Common myeloid progenitor, CD34-positive (primary cell): ENCODE measurements around the gene SEPTIN5.

Source experiments
- CTCF ChIA-PET: fragments of 350-600 bp; sonication (Branson Sonifier 250); formaldehyde crosslinking; loops from one replicate; lab custom pipeline; 2021; ENCODE audit warnings: antibody characterized with exemption; lab: Charles Lee
- POLR2A ChIA-PET: fragments of 350-600 bp; sonication (Branson Sonifier 250); formaldehyde crosslinking; loops from one replicate; lab custom pipeline; 2021; ENCODE audit warnings: antibody characterized with exemption; lab: Charles Lee
- DNase-seq, 3 donors: peaks; one replicate each; pipeline versions ENCODE4 v3.0.0 to v3.0.0-alpha.2; 2013
- H3K27ac ChIP-seq, 2 experiments: 1 replicate in 1 of 2; 2 replicates in 1 of 2; pipeline ENCODE4 v1.7.0; 2013; ENCODE audit warnings: inconsistent platforms in 2 of 2, low read length in 2 of 2, mild to moderate bottlenecking in 2 of 2, low read depth in 1 of 2, moderate library complexity in 1 of 2; ENCODE audit not compliant: severe bottlenecking in 2 of 2, insufficient read depth in 1 of 2, poor library complexity in 1 of 2
- H3K27me3 ChIP-seq, 5 experiments: replicated peaks in 2 of 5; 1 replicate in 3 of 5; 2 replicates in 2 of 5; pipeline versions ENCODE4 v1.6.1 to v1.7.0; 2013; ENCODE audit warnings: low read length in 4 of 5, mild to moderate bottlenecking in 2 of 5, moderate library complexity in 2 of 5, inconsistent platforms in 1 of 5; ENCODE audit not compliant: insufficient read depth in 5 of 5, control insufficient read depth in 4 of 5
- H3K36me3 ChIP-seq, 4 experiments: 1 replicate in 2 of 4; 2 replicates in 2 of 4; pipeline versions ENCODE4 v1.6.1 to v1.7.0; 2013; ENCODE audit warnings: low read length in 3 of 4, control low read depth in 1 of 4, mild to moderate bottlenecking in 1 of 4; ENCODE audit not compliant: control insufficient read depth in 4 of 4, insufficient read depth in 4 of 4
- H3K4me1 ChIP-seq, 4 experiments: 1 replicate in 3 of 4; 2 replicates in 1 of 4; pipeline versions ENCODE4 v1.6.1 to v1.7.1; 2013; ENCODE audit warnings: low read length in 3 of 4, mild to moderate bottlenecking in 3 of 4, control low read depth in 1 of 4, inconsistent platforms in 1 of 4, moderate library complexity in 1 of 4; ENCODE audit not compliant: control insufficient read depth in 4 of 4, insufficient read depth in 4 of 4; ENCODE audit errors: control extremely low read depth in 1 of 4
- H3K4me3 ChIP-seq, 7 experiments: 1 replicate in 4 of 7; 2 replicates in 3 of 7; pipeline versions ENCODE4 v1.5.1 to v1.7.0; 2013; ENCODE audit warnings: mild to moderate bottlenecking in 7 of 7, low read length in 6 of 7, moderate library complexity in 6 of 7, inconsistent platforms in 2 of 7, low read depth in 2 of 7, control low read depth in 1 of 7; ENCODE audit not compliant: insufficient read depth in 4 of 7, control insufficient read depth in 1 of 7; ENCODE audit errors: extremely low read depth in 1 of 7
- H3K9me3 ChIP-seq, 5 experiments: 1 replicate in 4 of 5; 2 replicates in 1 of 5; pipeline versions ENCODE4 v1.6.1 to v1.7.1; 2013; ENCODE audit warnings: low read length in 4 of 5, mild to moderate bottlenecking in 2 of 5, inconsistent platforms in 1 of 5, low read depth in 1 of 5, moderate library complexity in 1 of 5; ENCODE audit not compliant: control insufficient read depth in 4 of 5, insufficient read depth in 2 of 5; ENCODE audit errors: control extremely low read depth in 1 of 5
- WGBS: methylation state at CpG from one replicate; pipeline ENCODE4 v1.1.5; 2013; ENCODE audit not compliant: insufficient coverage; 5-methylcytosine and 5-hydroxymethylcytosine counted together

The SEPTIN5 gene

GRCh38 chr22:19668748-19669147 is 45.6 kb upstream of the SEPTIN5 start:
- ChIA-PET CTCF (interaction anchor here (1.0 to 2.8 kb wide), 3 partner anchors 9 to 20 kb away, joined by 4 to 8 read pairs (median 5); no protein-coding TSS in a partner anchor), POLR2A (no interaction called here)
- H3K27ac ChIP-seq: no peak overlapping the region
- peaks cover 0 to 12% (median 0%) of the 10 kb centered on the region in 5 experiments for H3K9me3 ChIP-seq
- no peaks in the 10 kb centered on the region for H3K36me3 ChIP-seq
- DNase-seq: no peak
- H3K4me3 ChIP-seq: no peak overlapping the region
- H3K27me3 ChIP-seq: no peaks in the 10 kb centered on the region
- 96% methylated on average over 8 of the region's 10 CpGs for WGBS
- H3K4me1 ChIP-seq: peaks cover 0 to 5% (median under 1%) of the 10 kb centered on the region in 4 experiments

- Histone ChIP-seq H3K4me1 (no peaks in the 10 kb centered on the region), H3K9me3 (peaks cover 0 to 12% (median 0%) of the 10 kb centered on the region in 5 experiments), H3K36me3 (no peaks in the 10 kb centered on the region), H3K4me3 (no peak overlapping the region), H3K27ac (no peak overlapping the region), H3K27me3 (no peaks in the 10 kb centered on the region)
- POLR2A ChIA-PET: no interaction called here
- DNase-seq: no peak
- 54% methylated on average over 4 of the region's 4 CpGs for WGBS
- CTCF ChIA-PET: interaction anchor here (0.9 to 2.8 kb wide), 4 partner anchors 9 to 38 kb away, joined by 3 to 8 read pairs (median 4); no protein-coding TSS in a partner anchor
Observed at GRCh38 chr22:19669570-19669969, 44.7 kb upstream of the SEPTIN5 start.

- WGBS: 100% methylated on average over 2 of the region's 3 CpGs
- peaks cover 0 to 2% (median 0%) of the 10 kb centered on the region in 5 experiments for H3K27me3 ChIP-seq
- H3K27ac ChIP-seq: no peak overlapping the region
- peaks cover 0 to 12% (median 0%) of the 10 kb centered on the region in 5 experiments for H3K9me3 ChIP-seq
- H3K36me3 ChIP-seq: no peaks in the 10 kb centered on the region
- DNase-seq: no peak
- H3K4me1 ChIP-seq: no peaks in the 10 kb centered on the region
- CTCF ChIA-PET: interaction anchor here (1.6 kb wide), 1 partner anchor 11 kb away, joined by 4 read pairs; no protein-coding TSS in a partner anchor
- no peak overlapping the region for H3K4me3 ChIP-seq
- POLR2A ChIA-PET: no interaction called here
Observed at GRCh38 chr22:19671316-19671715, 43.0 kb upstream of the SEPTIN5 start.

GRCh38 chr22:19672054-19672776 is 42.1 kb upstream of the SEPTIN5 start:
- POLR2A ChIA-PET: no interaction called here

GRCh38 chr22:19673660-19674059 is 40.6 kb upstream of the SEPTIN5 start:
- DNase-seq: no peak
- Histone ChIP-seq H3K4me3 (no peak overlapping the region), H3K9me3 (peaks cover 0 to 12% (median 0%) of the 10 kb centered on the region in 5 experiments), H3K4me1 (no peaks in the 10 kb centered on the region), H3K27me3 (peaks cover 0 to 2% (median 0%) of the 10 kb centered on the region in 5 experiments), H3K36me3 (no peaks in the 10 kb centered on the region), H3K27ac (no peak overlapping the region)
- WGBS: 88% methylated on average over 1 of the region's 4 CpGs
- ChIA-PET POLR2A (no interaction called here), CTCF (interaction anchor here (0.6 kb wide), 1 partner anchor 103 kb away, joined by 3 read pairs; no protein-coding TSS in a partner anchor)

More at GRCh38 chr22:19672054-19672776, 42.1 kb upstream of the SEPTIN5 start:
- Histone ChIP-seq H3K27ac (no peak overlapping the region), H3K9me3 (peaks cover 0 to 12% (median 0%) of the 10 kb centered on the region in 5 experiments), H3K27me3 (peaks cover 0 to 2% (median 0%) of the 10 kb centered on the region in 5 experiments), H3K4me1 (no peaks in the 10 kb centered on the region), H3K4me3 (no peak overlapping the region), H3K36me3 (no peaks in the 10 kb centered on the region)
- WGBS: 97% methylated on average over 4 of the region's 9 CpGs
- DNase-seq: no peak
- CTCF ChIA-PET: no interaction called here

GRCh38 chr22:19674129-19674928 is 40.0 kb upstream of the SEPTIN5 start:
- Histone ChIP-seq H3K4me3 (no peak overlapping the region), H3K4me1 (peaks cover 0 to under 1% (median 0%) of the 10 kb centered on the region in 4 experiments), H3K27me3 (peaks cover 0 to 2% (median 0%) of the 10 kb centered on the region in 5 experiments), H3K36me3 (no peaks in the 10 kb centered on the region), H3K27ac (no peak overlapping the region), H3K9me3 (peaks cover 0 to 12% (median 0%) of the 10 kb centered on the region in 5 experiments)
- DNase-seq: no peak
- ChIA-PET POLR2A (no interaction called here), CTCF (interaction anchor here (0.6 kb wide), 1 partner anchor 102 kb away, joined by 3 read pairs; no protein-coding TSS in a partner anchor)
- 94% methylated on average over 10 of the region's 11 CpGs for WGBS
